ENCODE data around the gene CCDC47.

- TF ChIP-seq CTCF (IDR thresholded peaks at IDR 0.05; ENCODE audit: low read depth, low read length), result no peak
- no peak for TF ChIP-seq EZH2phosphoT487 (IDR thresholded peaks at IDR 0.05; ENCODE audit: low read depth)
Measured at GRCh38 chr17:63768433-63768832, 5.0 kb downstream of the CCDC47 start.
